IPS-20b (cell line): ENCODE measurements around the gene ERP29.

ENCODE experiments used
- H3K27ac ChIP-seq: one replicate; pipeline ENCODE4 v1.5.1; 2013; ENCODE audit warnings: low read length
- H3K27me3 ChIP-seq: 2 replicates; pipeline ENCODE4 v1.6.1; 2013; ENCODE audit warnings: mild to moderate bottlenecking, low read length, inconsistent platforms; ENCODE audit not compliant: insufficient read depth
- H3K36me3 ChIP-seq: 2 replicates; pipeline ENCODE4 v1.6.1; 2013; ENCODE audit warnings: low read depth, mild to moderate bottlenecking, inconsistent platforms, low read length, moderate library complexity; ENCODE audit not compliant: insufficient read depth
- H3K4me1 ChIP-seq: 2 replicates; pipeline ENCODE4 v1.6.1; 2013; ENCODE audit warnings: mild to moderate bottlenecking, control low read depth, inconsistent platforms, low read length, moderate library complexity; ENCODE audit not compliant: insufficient read depth
- H3K4me3 ChIP-seq: 2 replicates; pipeline ENCODE4 v1.5.1; 2013; ENCODE audit warnings: mild to moderate bottlenecking, low read length, inconsistent platforms
- H3K9ac ChIP-seq: 2 replicates; pipeline ENCODE4 v1.6.1; 2013; ENCODE audit warnings: low read depth, mild to moderate bottlenecking, inconsistent platforms, low read length, moderate library complexity
- H3K9me3 ChIP-seq: 2 replicates; pipeline ENCODE4 v1.6.1; 2013; ENCODE audit warnings: mild to moderate bottlenecking, low read depth, low read length, inconsistent platforms; ENCODE audit not compliant: insufficient read depth

Gene ERP29

GRCh38 chr12:112063273-112063672, 50.0 kb downstream of the ERP29 start:
- Histone ChIP-seq H3K27ac (no peak overlapping the region), H3K4me1 (no peaks in the 10 kb centered on the region), H3K9me3 (no peaks in the 10 kb centered on the region), H3K36me3 (peaks cover 90% of the 10 kb centered on the region), H3K9ac (no peak overlapping the region), H3K27me3 (no peaks in the 10 kb centered on the region), H3K4me3 (no peak overlapping the region)

GRCh38 chr12:112066566-112066965, 53.3 kb downstream of the ERP29 start:
- Histone ChIP-seq H3K9ac (no peak overlapping the region), H3K27ac (no peak overlapping the region), H3K9me3 (no peaks in the 10 kb centered on the region), H3K4me3 (no peak overlapping the region), H3K4me1 (no peaks in the 10 kb centered on the region), H3K27me3 (no peaks in the 10 kb centered on the region), H3K36me3 (peaks cover 91% of the 10 kb centered on the region)
